K562 (cell line): ENCODE data around the gene SORL1-AS1.

Experiments used
- CTCF ChIP-seq, 3 experiments: IDR thresholded peaks in 2 of 3; conservative IDR thresholded peaks in 1 of 3; 2 replicates each; pipeline ENCODE4 v1.5.1; 2011 to 2012; ENCODE audit warnings: low read length in 3 of 3, mild to moderate bottlenecking in 3 of 3, control low read depth in 2 of 3, improper control_type of control experiment in 1 of 3, inconsistent platforms in 1 of 3, low read depth in 1 of 3, mixed read lengths in 1 of 3, moderate library complexity in 1 of 3; ENCODE audit not compliant: insufficient read depth in 2 of 3
- ELF1 ChIP-seq: fragments of 200-800 bp; sonication (Bioruptor generic); IDR thresholded peaks from 2 replicates; pipeline ENCODE4 v1.6.1; 2016; ENCODE audit warnings: missing genetic modification characterization, missing compliant biosample characterization
- EP300 ChIP-seq: IDR thresholded peaks from 2 replicates; pipeline ENCODE4 v1.6.1; 2012; ENCODE audit warnings: low read length, improper control_type of control experiment
- KLF10 ChIP-seq: fragments of 250-450 bp; sonication (Bioruptor Pico); IDR thresholded peaks from 2 replicates; pipeline ENCODE4 v1.6.1; 2021; ENCODE audit warnings: matching md5 sums
- MAX ChIP-seq: sonication (generic); formaldehyde crosslinking; IDR thresholded peaks from 2 replicates; pipeline ENCODE4 v1.9.0; 2022; ENCODE audit warnings: mild to moderate bottlenecking, missing genetic modification reagents
- POU5F1 ChIP-seq: fragments of 150-350 bp; IDR thresholded peaks from 2 replicates; pipeline ENCODE4 v1.6.1; 2014; ENCODE audit warnings: borderline replicate concordance, low read length, low read depth, mild to moderate bottlenecking; ENCODE audit not compliant: partially characterized antibody
- TCF7 ChIP-seq: sonication (generic); IDR thresholded peaks from 2 replicates; pipeline ENCODE4 v1.6.1; 2016; ENCODE audit warnings: antibody characterized with exemption, borderline replicate concordance
- USF2 ChIP-seq: sonication (generic); formaldehyde crosslinking; IDR thresholded peaks from 2 replicates; pipeline ENCODE4 v1.5.0; 2020; ENCODE audit warnings: missing genetic modification reagents
- ZNF140 ChIP-seq: fragments of 250-450 bp; sonication (Bioruptor Pico); IDR thresholded peaks from 2 replicates; pipeline ENCODE4 v1.8.0; 2021; ENCODE audit warnings: moderate library complexity, mild to moderate bottlenecking, inconsistent platforms
- TF ChIP-seq, protein P1 (sequence below): fragments of 450-650 bp; IDR thresholded peaks from 2 replicates; pipeline ENCODE4 v1.6.1; 2016; ENCODE audit warnings: borderline replicate concordance
- TF ChIP-seq, protein P2 (sequence below): sonication (generic); formaldehyde crosslinking; IDR thresholded peaks from 2 replicates; pipeline ENCODE4 v1.8.0; 2022; ENCODE audit warnings: mild to moderate bottlenecking, missing genetic modification reagents
- TF ChIP-seq, protein P3 (sequence below): fragments of 450-650 bp; IDR thresholded peaks from 2 replicates; pipeline ENCODE4 v1.6.1; 2016

DNA sequence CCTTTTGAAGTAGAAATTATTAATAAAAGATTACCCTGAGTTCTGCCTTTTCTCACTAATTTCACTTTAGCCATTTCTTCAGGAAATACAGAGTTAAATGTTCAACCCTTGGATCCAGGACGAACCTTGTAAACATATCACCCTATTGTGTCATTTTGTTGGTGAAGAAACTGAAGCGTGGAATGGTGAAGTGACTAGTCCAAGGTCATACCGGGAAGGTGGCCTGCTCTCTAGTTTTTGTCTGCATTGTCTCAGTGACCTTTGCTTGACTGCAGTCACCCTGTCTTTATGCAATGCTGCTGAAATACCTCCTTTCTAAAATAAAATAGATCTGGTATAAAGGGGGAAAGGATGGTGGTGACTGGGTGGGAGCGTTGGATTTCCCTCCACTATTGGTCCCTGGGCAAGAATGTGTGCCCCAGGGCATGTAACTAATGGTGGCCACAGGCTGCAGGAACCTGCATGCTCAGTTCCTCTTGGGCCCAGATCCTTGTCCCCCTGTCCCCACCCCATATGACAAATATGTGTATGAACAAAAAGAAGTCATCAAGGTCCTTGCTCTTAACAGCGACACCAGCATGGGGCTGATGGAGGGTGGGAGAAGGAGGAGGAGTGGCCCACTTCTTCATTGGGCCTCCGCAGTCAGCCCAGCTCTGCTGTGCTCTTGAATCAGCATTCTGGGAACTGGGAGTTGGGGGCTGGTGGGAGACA, 977 bp upstream of the SORL1-AS1 start:
- TF ChIP-seq, protein P1, sequence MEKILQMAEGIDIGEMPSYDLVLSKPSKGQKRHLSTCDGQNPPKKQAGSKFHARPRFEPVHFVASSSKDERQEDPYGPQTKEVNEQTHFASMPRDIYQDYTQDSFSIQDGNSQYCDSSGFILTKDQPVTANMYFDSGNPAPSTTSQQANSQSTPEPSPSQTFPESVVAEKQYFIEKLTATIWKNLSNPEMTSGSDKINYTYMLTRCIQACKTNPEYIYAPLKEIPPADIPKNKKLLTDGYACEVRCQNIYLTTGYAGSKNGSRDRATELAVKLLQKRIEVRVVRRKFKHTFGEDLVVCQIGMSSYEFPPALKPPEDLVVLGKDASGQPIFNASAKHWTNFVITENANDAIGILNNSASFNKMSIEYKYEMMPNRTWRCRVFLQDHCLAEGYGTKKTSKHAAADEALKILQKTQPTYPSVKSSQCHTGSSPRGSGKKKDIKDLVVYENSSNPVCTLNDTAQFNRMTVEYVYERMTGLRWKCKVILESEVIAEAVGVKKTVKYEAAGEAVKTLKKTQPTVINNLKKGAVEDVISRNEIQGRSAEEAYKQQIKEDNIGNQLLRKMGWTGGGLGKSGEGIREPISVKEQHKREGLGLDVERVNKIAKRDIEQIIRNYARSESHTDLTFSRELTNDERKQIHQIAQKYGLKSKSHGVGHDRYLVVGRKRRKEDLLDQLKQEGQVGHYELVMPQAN: no peak
- TF ChIP-seq, protein P2, sequence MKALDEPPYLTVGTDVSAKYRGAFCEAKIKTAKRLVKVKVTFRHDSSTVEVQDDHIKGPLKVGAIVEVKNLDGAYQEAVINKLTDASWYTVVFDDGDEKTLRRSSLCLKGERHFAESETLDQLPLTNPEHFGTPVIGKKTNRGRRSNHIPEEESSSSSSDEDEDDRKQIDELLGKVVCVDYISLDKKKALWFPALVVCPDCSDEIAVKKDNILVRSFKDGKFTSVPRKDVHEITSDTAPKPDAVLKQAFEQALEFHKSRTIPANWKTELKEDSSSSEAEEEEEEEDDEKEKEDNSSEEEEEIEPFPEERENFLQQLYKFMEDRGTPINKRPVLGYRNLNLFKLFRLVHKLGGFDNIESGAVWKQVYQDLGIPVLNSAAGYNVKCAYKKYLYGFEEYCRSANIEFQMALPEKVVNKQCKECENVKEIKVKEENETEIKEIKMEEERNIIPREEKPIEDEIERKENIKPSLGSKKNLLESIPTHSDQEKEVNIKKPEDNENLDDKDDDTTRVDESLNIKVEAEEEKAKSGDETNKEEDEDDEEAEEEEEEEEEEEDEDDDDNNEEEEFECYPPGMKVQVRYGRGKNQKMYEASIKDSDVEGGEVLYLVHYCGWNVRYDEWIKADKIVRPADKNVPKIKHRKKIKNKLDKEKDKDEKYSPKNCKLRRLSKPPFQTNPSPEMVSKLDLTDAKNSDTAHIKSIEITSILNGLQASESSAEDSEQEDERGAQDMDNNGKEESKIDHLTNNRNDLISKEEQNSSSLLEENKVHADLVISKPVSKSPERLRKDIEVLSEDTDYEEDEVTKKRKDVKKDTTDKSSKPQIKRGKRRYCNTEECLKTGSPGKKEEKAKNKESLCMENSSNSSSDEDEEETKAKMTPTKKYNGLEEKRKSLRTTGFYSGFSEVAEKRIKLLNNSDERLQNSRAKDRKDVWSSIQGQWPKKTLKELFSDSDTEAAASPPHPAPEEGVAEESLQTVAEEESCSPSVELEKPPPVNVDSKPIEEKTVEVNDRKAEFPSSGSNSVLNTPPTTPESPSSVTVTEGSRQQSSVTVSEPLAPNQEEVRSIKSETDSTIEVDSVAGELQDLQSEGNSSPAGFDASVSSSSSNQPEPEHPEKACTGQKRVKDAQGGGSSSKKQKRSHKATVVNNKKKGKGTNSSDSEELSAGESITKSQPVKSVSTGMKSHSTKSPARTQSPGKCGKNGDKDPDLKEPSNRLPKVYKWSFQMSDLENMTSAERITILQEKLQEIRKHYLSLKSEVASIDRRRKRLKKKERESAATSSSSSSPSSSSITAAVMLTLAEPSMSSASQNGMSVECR (CRISPR knock-in tag): no peak
- no peak for TF ChIP-seq EP300
- TF ChIP-seq USF2 (CRISPR knock-in tag): no peak
- TF ChIP-seq POU5F1: no peak
- TF ChIP-seq KLF10 (CRISPR knock-in tag): no peak
- no peak for TF ChIP-seq MAX (CRISPR knock-in tag)
- no peak for TF ChIP-seq TCF7
- no peak for TF ChIP-seq ZNF140 (CRISPR knock-in tag)
- TF ChIP-seq, protein P3, sequence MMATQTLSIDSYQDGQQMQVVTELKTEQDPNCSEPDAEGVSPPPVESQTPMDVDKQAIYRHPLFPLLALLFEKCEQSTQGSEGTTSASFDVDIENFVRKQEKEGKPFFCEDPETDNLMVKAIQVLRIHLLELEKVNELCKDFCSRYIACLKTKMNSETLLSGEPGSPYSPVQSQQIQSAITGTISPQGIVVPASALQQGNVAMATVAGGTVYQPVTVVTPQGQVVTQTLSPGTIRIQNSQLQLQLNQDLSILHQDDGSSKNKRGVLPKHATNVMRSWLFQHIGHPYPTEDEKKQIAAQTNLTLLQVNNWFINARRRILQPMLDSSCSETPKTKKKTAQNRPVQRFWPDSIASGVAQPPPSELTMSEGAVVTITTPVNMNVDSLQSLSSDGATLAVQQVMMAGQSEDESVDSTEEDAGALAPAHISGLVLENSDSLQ: no peak
- TF ChIP-seq CTCF (IDR thresholded peaks at IDR 0.05 in 2 of 3, conservative IDR thresholded peaks at IDR 0.05 in 1 of 3; ENCODE audit: insufficient read depth in 2 of 3, low read depth in 1 of 3, low read length in 3 of 3): no peak
- TF ChIP-seq ELF1 (tag): no peak
